ENCODE data around the gene CHRNA7. TPM values are rescaled to one million over a fixed set of nuclear protein-coding genes. Genes with fewer than 3 reads are reported as not detected.
A peak's percentile ranks its signal among the peaks of the same experiment; 100 is the strongest.

The CHRNA7 gene
- total RNA-seq, 3 donors from 2014 or later = 2.3 to 4.8 TPM; not detected in 1

DNA sequence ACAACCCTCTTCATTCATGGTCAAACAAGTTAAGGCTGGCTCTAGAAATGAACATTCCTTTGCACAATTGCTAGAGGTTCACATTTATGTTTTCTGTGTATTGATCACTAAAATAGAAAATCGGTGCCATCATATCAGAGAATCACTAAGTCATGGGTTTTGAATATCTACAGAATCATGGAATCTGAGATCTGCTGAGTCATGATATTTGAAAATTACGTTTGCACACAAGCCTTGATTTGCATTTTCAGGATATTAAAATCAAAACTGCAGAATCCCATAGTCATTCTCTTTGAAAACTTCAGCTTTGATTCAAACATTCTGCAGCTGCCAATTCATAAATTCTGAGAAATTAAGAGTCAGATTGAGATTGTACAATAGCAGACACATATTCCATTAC is 26.1 kb upstream of the CHRNA7 start:
- H3K27me3 ChIP-seq = no peaks in the 10 kb centered on the region
- H3K4me3 ChIP-seq = no peak overlapping the region
- no peaks in the 10 kb centered on the region for H3K36me3 ChIP-seq
- DNase-seq (ENCODE audit: low spot score in 2 of 2) = no peak
- intact Hi-C loops (cut with DNase I; ENCODE audit: low total_unique reads) = no loop called here
- no peak for TF ChIP-seq CTCF (IDR thresholded peaks at IDR 0.05)
- no peak for TF ChIP-seq POLR2A (IDR thresholded peaks at IDR 0.05)
- no peak for TF ChIP-seq POLR2AphosphoS5 (IDR thresholded peaks at IDR 0.05)
- no peak overlapping the region for H3K27ac ChIP-seq
- H3K4me1 ChIP-seq = no peaks in the 10 kb centered on the region
- H3K9me3 ChIP-seq = no peaks in the 10 kb centered on the region

DNA sequence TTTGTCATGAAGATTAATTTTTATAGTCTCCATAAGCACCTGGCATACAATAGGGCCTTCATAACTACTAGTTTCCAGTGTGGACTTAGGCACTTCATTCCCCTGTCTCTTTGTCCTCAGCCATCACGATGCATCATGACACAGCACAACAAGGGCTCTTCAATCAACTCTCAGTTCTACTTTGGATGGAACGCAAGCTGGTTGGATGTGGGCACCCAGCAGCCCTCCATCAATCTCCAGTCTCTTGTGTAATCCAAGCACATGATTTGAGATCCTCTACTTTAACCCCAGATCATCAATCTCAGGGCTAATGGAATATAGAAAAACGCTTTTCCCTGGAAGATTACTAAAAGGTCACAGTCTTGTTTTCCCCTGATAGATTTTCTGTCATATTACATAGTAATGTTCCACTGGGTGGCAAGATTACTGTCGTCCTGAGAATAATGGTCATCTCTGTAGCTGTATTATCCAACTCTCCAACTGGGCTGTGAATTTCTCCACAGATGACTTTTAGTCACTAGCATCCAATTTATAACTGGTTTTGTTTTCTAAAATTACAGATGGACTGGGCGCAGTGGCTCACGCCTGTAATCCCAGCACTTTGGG is 22.9 kb upstream of the CHRNA7 start:
- TF ChIP-seq POLR2AphosphoS5 (IDR thresholded peaks at IDR 0.05) (no peak), CTCF (IDR thresholded peaks at IDR 0.05) (no peak), POLR2A (IDR thresholded peaks at IDR 0.05) (no peak)
- H3K36me3 ChIP-seq = no peaks in the 10 kb centered on the region
- no peaks in the 10 kb centered on the region for H3K9me3 ChIP-seq
- no peak overlapping the region for H3K4me3 ChIP-seq
- no peak overlapping the region for H3K27ac ChIP-seq
- no peaks in the 10 kb centered on the region for H3K4me1 ChIP-seq
- intact Hi-C loops (cut with DNase I; ENCODE audit: low total_unique reads) = no loop called here
- no peaks in the 10 kb centered on the region for H3K27me3 ChIP-seq
- DNase-seq (ENCODE audit: low spot score in 2 of 2) = no peak

- Histone ChIP-seq H3K36me3 (no peaks in the 10 kb centered on the region), H3K9me3 (no peaks in the 10 kb centered on the region), H3K4me3 (no peak overlapping the region), H3K4me1 (no peaks in the 10 kb centered on the region), H3K27me3 (no peaks in the 10 kb centered on the region), H3K27ac (no peak overlapping the region)
- intact Hi-C loops (cut with DNase I; ENCODE audit: low total_unique reads) = no loop called here
- no peak for TF ChIP-seq POLR2A (IDR thresholded peaks at IDR 0.05)
- no peak for TF ChIP-seq POLR2AphosphoS5 (IDR thresholded peaks at IDR 0.05)
- no peak for TF ChIP-seq CTCF (IDR thresholded peaks at IDR 0.05)
- DNase-seq (ENCODE audit: low spot score in 2 of 2) = no peak
These were observed 15.4 kb upstream of the CHRNA7 start for GRCh38 chr15:32014953-32015352.

GRCh38 chr15:32020156-32020555 is 10.2 kb upstream of the CHRNA7 start:
- no peaks in the 10 kb centered on the region for H3K36me3 ChIP-seq
- intact Hi-C loops (cut with DNase I; ENCODE audit: low total_unique reads) = no loop called here
- no peaks in the 10 kb centered on the region for H3K27me3 ChIP-seq
- no peaks in the 10 kb centered on the region for H3K9me3 ChIP-seq
- DNase-seq (ENCODE audit: low spot score in 2 of 2) = no peak
- no peak overlapping the region for H3K4me3 ChIP-seq
- H3K4me1 ChIP-seq = no peaks in the 10 kb centered on the region
- TF ChIP-seq CTCF (IDR thresholded peaks at IDR 0.05) = no peak
- no peak for TF ChIP-seq POLR2AphosphoS5 (IDR thresholded peaks at IDR 0.05)
- TF ChIP-seq POLR2A (IDR thresholded peaks at IDR 0.05) = no peak
- H3K27ac ChIP-seq = no peak overlapping the region

- Histone ChIP-seq H3K4me1 (no peaks in the 10 kb centered on the region), H3K27me3 (peaks cover 0 to 12% of the 10 kb centered on the region in 2 donors), H3K4me3 (peak overlapping the region in 2 of 3 donors; percentile 61 to 72), H3K36me3 (no peaks in the 10 kb centered on the region), H3K9me3 (no peaks in the 10 kb centered on the region), H3K27ac (no peak overlapping the region)
- no peak for DNase-seq (ENCODE audit: low spot score in 2 of 2)
- intact Hi-C loops (cut with DNase I; ENCODE audit: low total_unique reads) = no loop called here
- TF ChIP-seq POLR2AphosphoS5 (IDR thresholded peaks at IDR 0.05) (no peak), POLR2A (IDR thresholded peaks at IDR 0.05) (no peak), CTCF (IDR thresholded peaks at IDR 0.05) (no peak)
These were observed 1.4 kb upstream of the CHRNA7 start for GRCh38 chr15:32028921-32029320.

Measured in breast epithelium (tissue), 4 donors.